ENCODE measurements around the gene PBRM1.

Gene PBRM1

DNA sequence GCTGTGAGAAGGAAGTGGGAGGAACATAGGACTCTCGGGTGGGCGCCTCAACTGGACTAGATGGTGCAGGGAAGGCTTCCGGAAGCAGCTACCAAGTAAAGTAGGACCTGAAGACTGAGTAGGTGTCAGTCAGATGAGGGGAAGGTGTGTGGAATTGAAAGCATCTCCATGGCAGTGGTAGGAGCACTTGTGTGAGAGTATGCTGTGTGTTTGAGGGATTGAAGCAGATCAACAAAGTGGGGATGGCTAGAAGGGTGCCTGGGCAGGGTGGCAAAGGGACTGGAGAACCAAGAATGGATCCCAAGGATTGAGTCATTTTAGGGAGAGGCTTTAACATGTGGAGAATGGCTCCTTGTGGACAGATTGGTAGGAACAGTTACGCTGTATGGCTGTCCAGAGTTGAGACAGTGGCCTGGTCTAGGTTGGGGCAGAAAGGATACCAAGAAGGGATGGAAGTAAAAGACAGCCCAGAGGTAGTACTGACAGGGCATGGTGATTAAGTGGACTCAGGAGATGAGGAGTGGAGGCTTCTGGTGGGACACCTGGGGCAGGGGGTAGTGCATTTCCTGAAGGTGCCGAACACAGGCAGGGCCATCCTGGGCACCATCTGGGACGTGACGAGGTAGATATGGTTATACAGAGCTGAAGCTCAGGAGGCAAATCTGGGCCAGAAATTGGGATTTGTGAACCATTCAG, 147.8 kb downstream of the PBRM1 start:
- Histone ChIP-seq H3K27ac (peak overlapping the region; percentile 82), H3K4me2 (ENCODE audit: low read length) (peak overlapping the region; percentile 79), H3K79me2 (peaks cover 19% of the 10 kb centered on the region), H3K27me3 (ENCODE audit: control insufficient read depth, insufficient read depth, low read length) (no peaks in the 10 kb centered on the region), H3K4me1 (peaks cover 26% of the 10 kb centered on the region), H3K9ac (no peak overlapping the region), H2AFZ (no peak overlapping the region), H3K4me3 (ENCODE audit: low read depth, low read length) (peak overlapping the region; percentile 82), H3K9me3 (ENCODE audit: control insufficient read depth, low read length) (no peaks in the 10 kb centered on the region), H3K36me3 (ENCODE audit: control insufficient read depth, insufficient read depth, low read length) (no peaks in the 10 kb centered on the region)
- no peak for TF ChIP-seq CTCF (IDR thresholded peaks at IDR 0.05)

- Histone ChIP-seq H3K4me2 (ENCODE audit: low read length) (peak overlapping the region; percentile 79), H3K4me1 (peaks cover 26% of the 10 kb centered on the region), H3K79me2 (peaks cover 19% of the 10 kb centered on the region), H3K27ac (peak overlapping the region; percentile 82), H3K36me3 (ENCODE audit: control insufficient read depth, insufficient read depth, low read length) (no peaks in the 10 kb centered on the region), H3K27me3 (ENCODE audit: control insufficient read depth, insufficient read depth, low read length) (no peaks in the 10 kb centered on the region), H3K9me3 (ENCODE audit: control insufficient read depth, low read length) (no peaks in the 10 kb centered on the region), H3K4me3 (ENCODE audit: low read depth, low read length) (peak overlapping the region; percentile 82), H3K9ac (peak overlapping the region; percentile 22), H2AFZ (peak overlapping the region; percentile 74)
- TF ChIP-seq CTCF (IDR thresholded peaks at IDR 0.05): no peak
Observed at GRCh38 chr3:52537165-52537620, 148.5 kb downstream of the PBRM1 start.

DNA sequence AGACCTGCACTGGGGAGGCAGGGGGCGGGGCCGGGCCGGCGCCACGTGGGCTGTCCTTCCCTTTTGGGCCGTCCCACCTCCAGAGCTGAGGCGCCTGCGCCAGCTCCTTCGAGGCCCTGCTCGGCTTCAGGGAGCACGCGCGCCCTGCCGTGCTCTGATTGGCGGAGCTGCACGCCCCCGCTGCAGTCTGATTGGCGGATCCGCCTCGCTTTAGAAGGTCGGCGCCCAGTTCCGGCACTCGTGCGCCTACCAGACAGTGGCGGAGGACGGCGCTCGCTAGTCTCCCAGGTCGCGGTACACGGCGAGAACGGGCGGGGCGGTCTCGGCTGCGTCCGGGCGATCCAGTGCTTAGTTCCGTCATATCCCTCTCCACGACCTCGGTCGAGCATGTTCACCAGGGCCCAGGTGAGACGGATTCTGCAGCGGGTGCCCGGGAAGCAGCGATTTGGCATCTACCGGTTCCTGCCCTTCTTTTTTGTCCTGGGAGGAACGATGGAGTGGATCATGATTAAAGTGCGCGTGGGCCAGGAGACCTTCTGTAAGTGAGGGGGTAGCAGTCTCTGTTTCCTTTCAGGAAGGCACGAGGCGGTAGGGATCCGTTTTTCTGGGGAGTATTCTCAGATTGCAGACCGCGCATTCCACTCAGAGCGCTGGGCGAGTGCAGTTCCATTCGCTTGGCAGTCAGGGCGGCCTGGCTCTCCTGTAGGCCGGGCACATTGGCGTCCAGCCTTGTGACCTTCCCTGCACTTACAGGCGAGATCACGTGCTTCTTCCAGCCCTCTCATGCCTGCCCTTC, 149.1 kb downstream of the PBRM1 start, which contains the start of gene UQCC5:
UQCC5 (plus strand) TSS at position 237 of the 796 bp plus-strand sequence; CDS start at position 388, 151 bp downstream.
- H3K9me3 ChIP-seq (ENCODE audit: control insufficient read depth, low read length): no peaks in the 10 kb centered on the region
- H2AFZ ChIP-seq: peak within 1 kb of the TSS; percentile 74
- H3K4me2 ChIP-seq (ENCODE audit: low read length): peak within 1 kb of the TSS; percentile 79
- no peaks in the 10 kb centered on the region for H3K36me3 ChIP-seq (ENCODE audit: control insufficient read depth, insufficient read depth, low read length)
- H3K27me3 ChIP-seq (ENCODE audit: control insufficient read depth, insufficient read depth, low read length): no peaks in the 10 kb centered on the region
- H3K27ac ChIP-seq: peak within 1 kb of the TSS; percentile 82
- H3K9ac ChIP-seq: peak within 1 kb of the TSS; percentile 22
- peak within 1 kb of the TSS; percentile 82 for H3K4me3 ChIP-seq (ENCODE audit: low read depth, low read length)
- H3K4me1 ChIP-seq: peaks cover 26% of the 10 kb centered on the region
- peaks cover 19% of the 10 kb centered on the region for H3K79me2 ChIP-seq
- no peak for TF ChIP-seq CTCF (IDR thresholded peaks at IDR 0.05)

GRCh38 chr3:52536112-52536368, 149.7 kb downstream of the PBRM1 start:
- no peak for TF ChIP-seq CTCF (IDR thresholded peaks at IDR 0.05)
- no peak overlapping the region for H3K27ac ChIP-seq
- H3K27me3 ChIP-seq (ENCODE audit: control insufficient read depth, insufficient read depth, low read length): no peaks in the 10 kb centered on the region
- no peak overlapping the region for H3K9ac ChIP-seq
- peak overlapping the region; percentile 82 for H3K4me3 ChIP-seq (ENCODE audit: low read depth, low read length)
- peaks cover 19% of the 10 kb centered on the region for H3K79me2 ChIP-seq
- peak overlapping the region; percentile 71 for H2AFZ ChIP-seq
- peaks cover 26% of the 10 kb centered on the region for H3K4me1 ChIP-seq
- H3K36me3 ChIP-seq (ENCODE audit: control insufficient read depth, insufficient read depth, low read length): no peaks in the 10 kb centered on the region
- peak overlapping the region; percentile 68 for H3K4me2 ChIP-seq (ENCODE audit: low read length)
- no peaks in the 10 kb centered on the region for H3K9me3 ChIP-seq (ENCODE audit: control insufficient read depth, low read length)

Measured in parathyroid adenoma (tissue), 2 donors.